A673 (cell line): ENCODE results near the gene EMILIN2. TPM values are rescaled to one million over a fixed set of nuclear protein-coding genes. Genes with fewer than 3 reads are reported as not detected.

ENCODE experiments used
- BruUV-seq: library from RNA; stranded (reverse); fragments of 400-500 nt; replicated peaks from 2 replicates; lab custom pipeline; 2021; lab: Mats Ljungman, UMichigan
- CTCF ChIA-PET: fragments of 300-600 bp; sonication (Branson Sonifier 250); formaldehyde crosslinking; loops from one replicate; lab custom pipeline; 2022; ENCODE audit warnings: antibody characterized with exemption; lab: Charles Lee
- POLR2A ChIA-PET: fragments of 300-600 bp; sonication (Branson Sonifier 250); formaldehyde crosslinking; loops from one replicate; lab custom pipeline; 2022; ENCODE audit warnings: antibody characterized with exemption; ENCODE audit not compliant: low non-redundant PET; lab: Charles Lee
- DNase-seq: peaks from one replicate; pipeline ENCODE4 v3.0.0-alpha.2; 2015; ENCODE audit warnings: low spot score
- H3K27ac ChIP-seq: fragments of 200-600 bp; sonication (generic); 2 replicates; pipeline ENCODE4 v1.5.1; 2016; ENCODE audit warnings: mixed run types, low read depth, mild to moderate bottlenecking, mixed read lengths, antibody characterized with exemption, low read length; ENCODE audit not compliant: poor library complexity, severe bottlenecking
- H3K27me3 ChIP-seq: fragments of 200-600 bp; sonication (generic); replicated peaks from 2 replicates; pipeline ENCODE4 v1.6.1; 2017; ENCODE audit warnings: mixed run types, low read depth, mild to moderate bottlenecking, mixed read lengths, antibody characterized with exemption, low read length; ENCODE audit not compliant: insufficient read depth, poor library complexity
- H3K36me3 ChIP-seq: fragments of 200-600 bp; sonication (generic); 2 replicates; pipeline ENCODE4 v1.6.1; 2016; ENCODE audit warnings: mixed run types, mild to moderate bottlenecking, mixed read lengths, antibody characterized with exemption, low read length; ENCODE audit not compliant: insufficient read depth, poor library complexity, severe bottlenecking
- H3K4me1 ChIP-seq: fragments of 200-600 bp; sonication (generic); 2 replicates; pipeline ENCODE4 v1.6.1; 2017; ENCODE audit warnings: mixed run types, mild to moderate bottlenecking, mixed read lengths, antibody characterized with exemption, low read length; ENCODE audit not compliant: insufficient read depth, poor library complexity, severe bottlenecking
- H3K4me3 ChIP-seq: fragments of 200-600 bp; sonication (generic); 2 replicates; pipeline ENCODE4 v1.5.1; 2016; ENCODE audit warnings: low read depth, mixed run types, mild to moderate bottlenecking, mixed read lengths, low read length; ENCODE audit not compliant: poor library complexity, severe bottlenecking
- H3K9me3 ChIP-seq: fragments of 200-600 bp; sonication (generic); 2 replicates; pipeline ENCODE4 v1.6.1; 2016; ENCODE audit warnings: mixed run types, low read depth, mild to moderate bottlenecking, mixed read lengths, antibody characterized with exemption, low read length; ENCODE audit not compliant: poor library complexity, severe bottlenecking
- CTCF ChIP-seq: fragments of 300-800, 200-600 bp; sonication (generic); conservative IDR thresholded peaks from 2 replicates; pipeline ENCODE4 v1.5.1; 2017; ENCODE audit warnings: low read depth, mild to moderate bottlenecking, antibody characterized with exemption, low read length, moderate library complexity, mixed read lengths
- EZH2 ChIP-seq: fragments of 200-600 bp; sonication (generic); IDR thresholded peaks from 2 replicates; pipeline ENCODE4 v1.6.1; 2017; ENCODE audit warnings: borderline replicate concordance, low read depth, mild to moderate bottlenecking, mixed read lengths, antibody characterized with exemption, low read length; ENCODE audit not compliant: poor library complexity, severe bottlenecking
- intact Hi-C: fragments of 100-400 bp; cut with micrococcal nuclease; formaldehyde crosslinking; loops from one replicate; pipeline ENCODE4 v1.10.0; 2022; ENCODE audit not compliant: unreplicated experiment
- total RNA-seq: library from RNA; stranded (reverse); gene quantifications from 2 replicates; pipeline ENCODE4 v1.2.3, GENCODE V29; 2021

The EMILIN2 gene
- total RNA-seq, 1 experiment from 2014 or later, result 23.4 TPM

GRCh38 chr18:2935438-2936192 is 88.8 kb downstream of the EMILIN2 start:
- peaks cover 27% of the 10 kb centered on the region for H3K36me3 ChIP-seq
- TF ChIP-seq CTCF, result no peak
- no peak for TF ChIP-seq EZH2
- H3K4me3 ChIP-seq, result no peak overlapping the region
- BruUV-seq, result no TSS peak
- DNase-seq, result no peak
- ChIA-PET CTCF (no interaction called here), POLR2A (no interaction called here)
- no peaks in the 10 kb centered on the region for H3K4me1 ChIP-seq
- H3K9me3 ChIP-seq, result no peaks in the 10 kb centered on the region
- intact Hi-C loops, result no loop called here
- H3K27ac ChIP-seq, result no peak overlapping the region
- no peaks in the 10 kb centered on the region for H3K27me3 ChIP-seq

GRCh38 chr18:2939317-2939716 is 92.5 kb downstream of the EMILIN2 start:
- BruUV-seq, result no TSS peak
- POLR2A ChIA-PET, result no interaction called here

GRCh38 chr18:2948038-2948437 is 101.2 kb downstream of the EMILIN2 start:
- no TSS peak for BruUV-seq
- DNase-seq, result no peak
- no peak overlapping the region for H3K27ac ChIP-seq
- intact Hi-C loops, result no loop called here
- no peaks in the 10 kb centered on the region for H3K4me1 ChIP-seq
- peaks cover 22% of the 10 kb centered on the region for H3K36me3 ChIP-seq
- H3K27me3 ChIP-seq, result no peaks in the 10 kb centered on the region
- TF ChIP-seq EZH2 (no peak), CTCF (peak; percentile 53; the same call in 1 of the 2 replicates)
- POLR2A ChIA-PET, result no interaction called here
- no peak overlapping the region for H3K4me3 ChIP-seq
- CTCF ChIA-PET, result interaction anchor here (0.6 to 1.1 kb wide), 11 partner anchors 20 to 312 kb away, joined by 3 to 8 read pairs (median 5); no protein-coding TSS in a partner anchor
- no peaks in the 10 kb centered on the region for H3K9me3 ChIP-seq

More at GRCh38 chr18:2939317-2939716, 92.5 kb downstream of the EMILIN2 start:
- intact Hi-C loops, result no loop called here
- Histone ChIP-seq H3K27ac (no peak overlapping the region), H3K9me3 (no peaks in the 10 kb centered on the region), H3K27me3 (no peaks in the 10 kb centered on the region), H3K4me1 (no peaks in the 10 kb centered on the region), H3K36me3 (peaks cover 20% of the 10 kb centered on the region), H3K4me3 (no peak overlapping the region)
- DNase-seq, result no peak
- CTCF ChIA-PET, result no interaction called here
- TF ChIP-seq EZH2 (no peak), CTCF (no peak)
